Subcutaneous adipose tissue (tissue), 4 donors: ENCODE measurements around the gene ARPP19. TPM values are rescaled to one million over a fixed set of nuclear protein-coding genes. Genes with fewer than 3 reads are reported as not detected.

Source experiments
- total RNA-seq, 4 donors: library from RNA; depleted of rRNA; stranded (reverse); fragments of >200 nt; gene quantifications; one replicate each; pipeline ENCODE4 v1.1.0, GENCODE V29; 2016
- TF ChIP-seq, protein P1 (sequence below): fragments of 450-650 bp; IDR thresholded peaks from one replicate; pipeline ENCODE4 v1.5.1; 2016; ENCODE audit warnings: low read depth, mild to moderate bottlenecking, control low read depth, antibody characterized with exemption, moderate library complexity

Gene ARPP19
- total RNA-seq, 4 donors from 2014 or later = 115 to 237 (median 147) TPM

DNA sequence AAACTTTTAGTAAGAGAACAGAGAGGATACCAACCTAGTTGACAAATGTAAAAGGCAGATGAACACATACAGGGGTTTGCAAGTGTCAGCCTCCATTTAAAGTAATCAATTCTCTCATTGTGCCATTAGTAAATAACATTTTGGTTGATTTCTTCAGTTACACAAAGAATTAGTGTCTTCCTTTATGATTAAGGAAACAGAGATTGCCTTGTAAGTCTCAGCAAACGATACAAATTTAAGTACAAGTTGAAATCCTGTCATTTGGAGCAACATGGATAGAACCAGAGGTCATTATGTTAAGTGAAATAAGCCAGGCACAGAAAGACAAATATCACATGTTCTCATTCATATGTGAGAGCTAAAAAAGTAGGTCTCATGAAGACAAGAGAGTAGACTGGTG lies 66.2 kb downstream of the ARPP19 start:
- TF ChIP-seq, protein P1, sequence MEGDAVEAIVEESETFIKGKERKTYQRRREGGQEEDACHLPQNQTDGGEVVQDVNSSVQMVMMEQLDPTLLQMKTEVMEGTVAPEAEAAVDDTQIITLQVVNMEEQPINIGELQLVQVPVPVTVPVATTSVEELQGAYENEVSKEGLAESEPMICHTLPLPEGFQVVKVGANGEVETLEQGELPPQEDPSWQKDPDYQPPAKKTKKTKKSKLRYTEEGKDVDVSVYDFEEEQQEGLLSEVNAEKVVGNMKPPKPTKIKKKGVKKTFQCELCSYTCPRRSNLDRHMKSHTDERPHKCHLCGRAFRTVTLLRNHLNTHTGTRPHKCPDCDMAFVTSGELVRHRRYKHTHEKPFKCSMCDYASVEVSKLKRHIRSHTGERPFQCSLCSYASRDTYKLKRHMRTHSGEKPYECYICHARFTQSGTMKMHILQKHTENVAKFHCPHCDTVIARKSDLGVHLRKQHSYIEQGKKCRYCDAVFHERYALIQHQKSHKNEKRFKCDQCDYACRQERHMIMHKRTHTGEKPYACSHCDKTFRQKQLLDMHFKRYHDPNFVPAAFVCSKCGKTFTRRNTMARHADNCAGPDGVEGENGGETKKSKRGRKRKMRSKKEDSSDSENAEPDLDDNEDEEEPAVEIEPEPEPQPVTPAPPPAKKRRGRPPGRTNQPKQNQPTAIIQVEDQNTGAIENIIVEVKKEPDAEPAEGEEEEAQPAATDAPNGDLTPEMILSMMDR = no peak

DNA sequence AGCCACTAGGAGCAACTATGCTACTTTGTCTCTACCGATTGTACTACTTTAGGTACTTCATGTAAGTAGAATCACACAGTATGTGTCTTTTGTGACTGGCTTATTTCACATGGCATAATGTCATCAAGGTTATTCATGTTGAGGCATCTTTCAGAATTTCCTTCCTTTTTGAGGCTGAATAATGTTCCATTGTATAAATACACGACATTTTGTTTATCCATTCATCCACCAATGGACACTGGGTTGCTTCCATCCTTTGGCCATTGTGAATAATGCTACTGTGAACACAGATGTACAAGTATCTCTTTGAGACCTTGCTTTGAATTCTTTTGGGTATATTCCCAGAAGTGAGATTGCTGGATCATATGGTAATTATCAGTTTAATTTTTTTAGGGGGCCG lies 69.3 kb downstream of the ARPP19 start:
- TF ChIP-seq, protein P1 = no peak

DNA sequence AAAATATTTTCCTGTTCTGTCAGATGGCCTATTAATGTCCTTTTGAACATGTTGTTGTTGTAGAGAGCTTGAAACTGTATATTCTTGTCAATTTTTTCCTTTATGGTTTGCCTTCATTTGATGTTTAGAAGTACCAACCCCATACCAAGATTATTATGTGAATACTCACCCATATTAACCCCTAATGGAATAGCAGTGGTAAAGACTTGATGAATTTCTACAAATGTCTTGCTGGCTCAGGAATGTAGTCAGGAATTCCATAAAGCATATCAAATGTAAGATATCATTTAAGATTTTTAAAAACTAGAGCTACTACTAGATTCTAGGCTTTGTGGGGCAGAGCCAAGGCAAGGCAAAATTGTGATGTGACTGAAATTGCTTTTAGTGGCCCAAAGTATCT lies 70.1 kb downstream of the ARPP19 start:
- TF ChIP-seq, protein P1 = no peak

Other genes starting within 250 kb of the ARPP19 start
- 100 to 1,000 TPM in 2 of 4 donors, 10 to 100 TPM in 2; 54.6 to 121 (median 99.4) TPM for gene MYO5A, start 40.1 kb downstream of the ARPP19 start, total RNA-seq
- 100 to 1,000 TPM; 120 to 205 (median 166) TPM for gene ATOSA, start 110.4 kb upstream of the ARPP19 start, total RNA-seq
- gene ONECUT1, start 221.3 kb upstream of the ARPP19 start, total RNA-seq = not detected